ENCODE measurements around the gene ECT2.
"Not testable (repeated sequence)": the region's sequence is repeated elsewhere in the genome, so short reads cannot be mapped to it uniquely, and the experiment has no call there.

The ECT2 gene

DNA sequence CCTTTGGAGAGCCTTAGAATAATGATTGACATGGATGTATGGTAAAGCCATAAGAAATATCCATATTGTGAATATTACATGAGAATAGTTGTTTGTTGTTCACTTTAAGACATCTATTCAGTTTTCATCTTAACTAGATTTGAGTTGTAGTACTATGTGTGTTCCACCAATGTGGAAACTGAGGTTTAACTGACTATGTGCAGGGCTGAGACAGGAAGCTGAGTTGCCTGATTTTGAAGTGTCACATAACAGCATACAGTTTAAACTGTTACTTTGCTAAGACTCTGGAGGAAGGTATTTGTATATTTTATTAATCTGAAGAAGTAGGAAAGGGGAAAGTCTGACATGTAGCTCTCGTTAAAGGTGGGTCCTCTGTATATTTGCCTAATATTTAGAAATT lies 2.1 kb downstream of the ECT2 start:
- peaks cover 55% of the 10 kb centered on the region for H3K36me3 ChIP-seq (ENCODE audit: low read depth)
- no peak overlapping the region for H3K27ac ChIP-seq (ENCODE audit: poor library complexity, severe bottlenecking)
- H3K4me3 ChIP-seq (ENCODE audit: severe bottlenecking): no peak overlapping the region

DNA sequence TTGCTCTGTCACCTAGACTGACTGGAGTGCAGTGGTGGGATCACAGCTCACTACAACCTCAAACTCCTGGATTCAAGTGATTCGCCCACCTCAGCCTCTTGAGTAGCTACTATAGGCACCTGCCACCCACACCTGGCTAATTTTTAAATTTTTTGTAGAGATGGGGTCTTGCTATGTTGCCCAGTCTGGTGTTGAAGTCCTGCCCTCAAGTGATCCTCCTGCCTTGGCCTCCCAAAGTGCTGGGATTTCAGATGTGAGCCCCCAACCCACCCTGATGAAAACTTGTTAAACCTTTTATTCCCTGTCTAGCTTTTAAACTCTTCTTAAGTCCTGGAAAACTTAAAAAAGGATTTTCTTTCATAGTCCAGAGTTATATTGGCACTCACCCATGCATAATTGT lies 2.6 kb downstream of the ECT2 start:
- Histone ChIP-seq H3K9me3 (ENCODE audit: severe bottlenecking) (no peaks in the 10 kb centered on the region), H3K27ac (ENCODE audit: poor library complexity, severe bottlenecking) (no peak overlapping the region), H3K4me3 (ENCODE audit: severe bottlenecking) (no peak overlapping the region), H3K27me3 (ENCODE audit: insufficient read depth, poor library complexity, severe bottlenecking) (no peaks in the 10 kb centered on the region), H3K4me1 (ENCODE audit: insufficient read depth, poor library complexity, severe bottlenecking) (peaks cover 27% of the 10 kb centered on the region), H3K36me3 (ENCODE audit: low read depth) (peaks cover 60% of the 10 kb centered on the region)
- TF ChIP-seq, protein P1, sequence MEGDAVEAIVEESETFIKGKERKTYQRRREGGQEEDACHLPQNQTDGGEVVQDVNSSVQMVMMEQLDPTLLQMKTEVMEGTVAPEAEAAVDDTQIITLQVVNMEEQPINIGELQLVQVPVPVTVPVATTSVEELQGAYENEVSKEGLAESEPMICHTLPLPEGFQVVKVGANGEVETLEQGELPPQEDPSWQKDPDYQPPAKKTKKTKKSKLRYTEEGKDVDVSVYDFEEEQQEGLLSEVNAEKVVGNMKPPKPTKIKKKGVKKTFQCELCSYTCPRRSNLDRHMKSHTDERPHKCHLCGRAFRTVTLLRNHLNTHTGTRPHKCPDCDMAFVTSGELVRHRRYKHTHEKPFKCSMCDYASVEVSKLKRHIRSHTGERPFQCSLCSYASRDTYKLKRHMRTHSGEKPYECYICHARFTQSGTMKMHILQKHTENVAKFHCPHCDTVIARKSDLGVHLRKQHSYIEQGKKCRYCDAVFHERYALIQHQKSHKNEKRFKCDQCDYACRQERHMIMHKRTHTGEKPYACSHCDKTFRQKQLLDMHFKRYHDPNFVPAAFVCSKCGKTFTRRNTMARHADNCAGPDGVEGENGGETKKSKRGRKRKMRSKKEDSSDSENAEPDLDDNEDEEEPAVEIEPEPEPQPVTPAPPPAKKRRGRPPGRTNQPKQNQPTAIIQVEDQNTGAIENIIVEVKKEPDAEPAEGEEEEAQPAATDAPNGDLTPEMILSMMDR (IDR thresholded peaks at IDR 0.05; ENCODE audit: poor library complexity, severe bottlenecking): no peak
- ATAC-seq (ENCODE audit: low read depth) (no peak), DNase-seq (ENCODE audit: low spot score) (no peak)

More for the DNA sequence above, 2.1 kb downstream of the ECT2 start:
- no peaks in the 10 kb centered on the region for H3K9me3 ChIP-seq (ENCODE audit: severe bottlenecking)
- DNase-seq (ENCODE audit: low spot score) (no peak), ATAC-seq (ENCODE audit: low read depth) (no peak)
- no peaks in the 10 kb centered on the region for H3K27me3 ChIP-seq (ENCODE audit: insufficient read depth, poor library complexity, severe bottlenecking)
- TF ChIP-seq, protein P1 (IDR thresholded peaks at IDR 0.05; ENCODE audit: poor library complexity, severe bottlenecking): no peak
- peaks cover 27% of the 10 kb centered on the region for H3K4me1 ChIP-seq (ENCODE audit: insufficient read depth, poor library complexity, severe bottlenecking)

DNA sequence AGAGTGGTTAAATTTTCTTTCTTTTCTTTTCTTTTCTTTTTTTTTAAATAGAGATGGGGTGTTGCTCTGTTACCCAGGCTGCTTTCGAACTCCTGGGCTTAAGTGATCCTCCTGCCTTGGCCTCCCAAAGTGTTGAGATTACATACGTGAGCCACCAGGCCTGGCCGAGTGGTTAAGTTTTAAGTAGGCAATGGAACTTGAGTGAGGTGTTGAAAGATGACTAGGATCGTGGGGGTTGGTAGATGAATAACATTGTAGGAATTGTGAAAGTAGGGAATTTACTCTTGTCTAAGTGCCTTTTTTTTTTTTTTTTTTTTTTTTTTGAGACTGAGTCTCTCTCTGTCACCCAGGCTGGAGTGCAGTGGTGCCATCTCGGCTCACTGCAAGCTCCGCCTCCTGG lies 9.9 kb downstream of the ECT2 start:
- not testable (repeated sequence) for DNase-seq (ENCODE audit: low spot score); H3K9me3 ChIP-seq (ENCODE audit: severe bottlenecking); H3K4me3 ChIP-seq (ENCODE audit: severe bottlenecking); H3K4me1 ChIP-seq (ENCODE audit: insufficient read depth, poor library complexity, severe bottlenecking); H3K27me3 ChIP-seq (ENCODE audit: insufficient read depth, poor library complexity, severe bottlenecking); H3K27ac ChIP-seq (ENCODE audit: poor library complexity, severe bottlenecking); ATAC-seq (ENCODE audit: low read depth)
- peaks cover 100% of the 10 kb centered on the region for H3K36me3 ChIP-seq (ENCODE audit: low read depth)

DNA sequence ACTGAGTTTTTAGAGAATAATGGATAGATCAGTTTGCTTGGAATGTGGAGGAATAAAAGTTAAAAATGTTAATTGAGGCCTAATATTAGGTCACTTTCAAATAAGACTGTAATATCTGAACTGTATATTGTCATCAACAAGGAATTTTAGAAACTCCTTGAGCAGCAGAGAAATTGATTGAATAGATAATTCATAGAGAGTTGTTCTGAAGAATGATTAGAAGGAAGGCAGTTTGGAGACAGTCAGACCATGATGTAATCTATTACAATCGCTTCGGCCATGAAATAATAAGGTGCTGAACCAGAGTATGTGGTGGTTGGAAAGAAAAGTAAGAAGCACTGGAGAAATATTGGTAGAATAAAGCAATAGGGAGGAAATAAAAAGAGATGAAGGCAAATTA lies 15.7 kb downstream of the ECT2 start:
- peaks cover 100% of the 10 kb centered on the region for H3K36me3 ChIP-seq (ENCODE audit: low read depth)
- no peak overlapping the region for H3K4me3 ChIP-seq (ENCODE audit: severe bottlenecking)
- ATAC-seq (ENCODE audit: low read depth) (no peak), DNase-seq (ENCODE audit: low spot score) (no peak)
- H3K9me3 ChIP-seq (ENCODE audit: severe bottlenecking): no peaks in the 10 kb centered on the region
- no peaks in the 10 kb centered on the region for H3K27me3 ChIP-seq (ENCODE audit: insufficient read depth, poor library complexity, severe bottlenecking)
- TF ChIP-seq, protein P1 (IDR thresholded peaks at IDR 0.05; ENCODE audit: poor library complexity, severe bottlenecking): no peak
- H3K27ac ChIP-seq (ENCODE audit: poor library complexity, severe bottlenecking): no peak overlapping the region
- H3K4me1 ChIP-seq (ENCODE audit: insufficient read depth, poor library complexity, severe bottlenecking): no peaks in the 10 kb centered on the region

DNA sequence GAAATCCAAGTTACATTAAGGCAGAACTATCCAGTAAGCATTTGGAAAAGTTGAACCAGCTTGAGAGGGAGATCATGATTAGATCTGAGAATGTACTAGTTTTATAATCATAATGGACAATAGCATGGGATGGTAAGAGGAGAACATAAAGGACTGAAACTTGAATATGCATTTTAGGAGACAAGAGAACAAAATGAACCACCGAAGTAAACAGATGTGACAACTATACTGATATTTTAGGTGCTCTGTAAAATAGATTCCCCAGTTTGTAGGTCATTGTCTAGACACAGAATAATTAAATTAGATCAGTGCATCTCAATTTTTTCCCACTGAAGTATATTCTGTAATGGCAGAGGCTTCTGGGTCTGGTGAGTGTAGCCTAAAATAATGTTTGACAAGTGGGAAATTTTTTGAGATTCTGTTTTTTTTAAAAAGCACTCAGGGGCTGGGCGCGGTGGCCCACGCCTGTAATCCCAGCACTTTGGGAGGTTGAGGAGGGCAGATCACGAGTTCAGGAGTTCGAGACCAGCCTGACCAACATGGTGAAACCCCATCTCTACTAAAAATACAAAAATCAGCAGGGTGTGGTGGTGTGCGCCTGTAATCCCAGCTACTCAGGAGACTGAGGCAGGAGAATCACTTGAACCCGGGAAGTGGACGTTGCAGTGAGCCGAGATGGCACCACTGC lies 16.3 kb downstream of the ECT2 start:
- H3K27me3 ChIP-seq (ENCODE audit: insufficient read depth, poor library complexity, severe bottlenecking): no peaks in the 10 kb centered on the region
- TF ChIP-seq, protein P1 (IDR thresholded peaks at IDR 0.05; ENCODE audit: poor library complexity, severe bottlenecking): no peak
- ATAC-seq (ENCODE audit: low read depth): no peak
- peaks cover 100% of the 10 kb centered on the region for H3K36me3 ChIP-seq (ENCODE audit: low read depth)
- no peak overlapping the region for H3K27ac ChIP-seq (ENCODE audit: poor library complexity, severe bottlenecking)
- no peaks in the 10 kb centered on the region for H3K9me3 ChIP-seq (ENCODE audit: severe bottlenecking)
- no peak for DNase-seq (ENCODE audit: low spot score)
- no peaks in the 10 kb centered on the region for H3K4me1 ChIP-seq (ENCODE audit: insufficient read depth, poor library complexity, severe bottlenecking)
- no peak overlapping the region for H3K4me3 ChIP-seq (ENCODE audit: severe bottlenecking)

Data from RWPE2 (cell line).